Measurements from ENCODE around the gene COL6A1.

COL6A1 gene

DNA sequence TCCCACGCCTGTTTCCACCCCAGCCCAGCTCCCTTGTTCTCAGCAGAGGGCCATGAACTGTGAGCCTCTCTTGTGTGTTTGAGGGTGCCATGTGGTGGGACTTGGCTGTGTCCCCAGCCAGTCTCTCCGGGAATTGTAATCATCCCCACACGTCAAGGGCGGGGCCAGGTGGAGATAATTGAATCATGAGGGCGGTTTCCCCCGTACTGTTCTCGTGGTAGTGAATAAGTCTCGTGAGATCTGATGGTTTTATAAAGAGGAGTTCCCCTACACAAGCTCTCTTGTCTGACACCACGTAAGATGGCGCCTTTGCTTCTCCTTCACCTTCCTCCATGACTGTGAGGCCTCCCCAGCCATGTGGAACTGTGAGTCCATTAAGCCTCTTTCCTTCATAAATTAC lies 59.1 kb downstream of the COL6A1 start:
- Histone ChIP-seq H3K9ac (ENCODE audit: low read length) (no peak overlapping the region), H3K23ac (ENCODE audit: low read length) (no peak overlapping the region), H4K91ac (ENCODE audit: low read depth, low read length) (no peak overlapping the region), H4K12ac (ENCODE audit: low read depth, low read length) (no peak overlapping the region), H3K79me1 (ENCODE audit: low read length) (no peaks in the 10 kb centered on the region), H3K27me3 (ENCODE audit: insufficient read depth, low read length) (no peaks in the 10 kb centered on the region), H3K14ac (ENCODE audit: low read length) (no peak overlapping the region), H3K9me3 (ENCODE audit: insufficient read depth, low read depth, low read length) (no peaks in the 10 kb centered on the region), H3K4me1 (ENCODE audit: control insufficient read depth in 1 of 2, insufficient read depth in 2 of 2, low read length in 2 of 2) (no peaks in the 10 kb centered on the region), H3K4ac (ENCODE audit: low read depth, low read length) (no peak overlapping the region), H3K79me2 (ENCODE audit: control insufficient read depth, insufficient read depth, low read length, poor library complexity) (no peaks in the 10 kb centered on the region), H3K27ac (ENCODE audit: low read depth, low read length) (no peak overlapping the region), H2BK120ac (ENCODE audit: insufficient read depth, low read length, poor library complexity) (no peak overlapping the region), H2BK5ac (ENCODE audit: low read depth, low read length, poor library complexity) (no peak overlapping the region), H2AK5ac (ENCODE audit: low read length) (no peak overlapping the region), H2BK12ac (ENCODE audit: low read length) (no peak overlapping the region), H4K8ac (ENCODE audit: low read depth, low read length) (no peak overlapping the region), H3K4me2 (ENCODE audit: low read length) (no peak overlapping the region), H3K36me3 (ENCODE audit: control insufficient read depth in 1 of 2, insufficient read depth in 2 of 2, low read length in 2 of 2) (no peaks in the 10 kb centered on the region), H2AFZ (ENCODE audit: insufficient read depth, low read length, poor library complexity) (no peak overlapping the region), H3K4me3 (ENCODE audit: low read depth, low read length) (no peak overlapping the region), H3K18ac (ENCODE audit: low read length) (no peak overlapping the region)
- WGBS (ENCODE audit: extremely low coverage, insufficient coverage, insufficient read length), result no CpG with 5 or more reads among the region's 10 CpGs
- no peak for DNase-seq

DNA sequence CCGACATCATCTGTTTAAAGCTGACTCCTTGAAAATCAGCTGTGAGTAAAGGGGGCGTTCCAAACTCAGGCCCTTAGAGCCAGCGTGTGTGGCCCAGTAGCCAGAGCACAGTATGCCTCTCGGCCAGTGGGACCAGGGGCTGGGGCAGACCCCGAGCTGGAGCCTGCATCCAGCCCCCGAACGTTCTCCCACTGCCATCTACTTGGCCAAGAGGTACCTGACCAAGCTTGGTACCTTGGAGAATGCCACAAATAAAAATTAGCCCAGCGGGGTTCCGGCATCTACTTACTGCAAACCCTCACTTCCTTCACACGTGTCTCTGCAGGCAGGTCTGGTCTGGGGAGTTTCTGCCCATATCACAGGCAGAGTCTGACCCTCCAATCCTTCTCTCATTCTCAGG lies 59.6 kb downstream of the COL6A1 start:
- H3K4me2 ChIP-seq (ENCODE audit: low read length), result no peak overlapping the region
- H3K23ac ChIP-seq (ENCODE audit: low read length), result no peak overlapping the region
- no peak for DNase-seq
- H3K4me3 ChIP-seq (ENCODE audit: low read depth, low read length), result no peak overlapping the region
- H3K4me1 ChIP-seq (ENCODE audit: control insufficient read depth in 1 of 2, insufficient read depth in 2 of 2, low read length in 2 of 2), result no peaks in the 10 kb centered on the region
- H3K79me2 ChIP-seq (ENCODE audit: control insufficient read depth, insufficient read depth, low read length, poor library complexity), result no peaks in the 10 kb centered on the region
- no peaks in the 10 kb centered on the region for H3K27me3 ChIP-seq (ENCODE audit: insufficient read depth, low read length)
- H4K8ac ChIP-seq (ENCODE audit: low read depth, low read length), result no peak overlapping the region
- H3K18ac ChIP-seq (ENCODE audit: low read length), result no peak overlapping the region
- H4K12ac ChIP-seq (ENCODE audit: low read depth, low read length), result no peak overlapping the region
- H2BK120ac ChIP-seq (ENCODE audit: insufficient read depth, low read length, poor library complexity), result no peak overlapping the region
- H2BK5ac ChIP-seq (ENCODE audit: low read depth, low read length, poor library complexity), result no peak overlapping the region
- no peaks in the 10 kb centered on the region for H3K79me1 ChIP-seq (ENCODE audit: low read length)
- H3K9ac ChIP-seq (ENCODE audit: low read length), result no peak overlapping the region
- no peak overlapping the region for H2BK12ac ChIP-seq (ENCODE audit: low read length)
- H3K14ac ChIP-seq (ENCODE audit: low read length), result no peak overlapping the region
- H4K91ac ChIP-seq (ENCODE audit: low read depth, low read length), result no peak overlapping the region
- WGBS (ENCODE audit: extremely low coverage, insufficient coverage, insufficient read length), result no CpG with 5 or more reads among the region's 10 CpGs
- H3K27ac ChIP-seq (ENCODE audit: low read depth, low read length), result no peak overlapping the region
- no peak overlapping the region for H2AFZ ChIP-seq (ENCODE audit: insufficient read depth, low read length, poor library complexity)
- H2AK5ac ChIP-seq (ENCODE audit: low read length), result no peak overlapping the region
- H3K36me3 ChIP-seq (ENCODE audit: control insufficient read depth in 1 of 2, insufficient read depth in 2 of 2, low read length in 2 of 2), result no peaks in the 10 kb centered on the region
- H3K4ac ChIP-seq (ENCODE audit: low read depth, low read length), result no peak overlapping the region
- H3K9me3 ChIP-seq (ENCODE audit: insufficient read depth, low read depth, low read length), result no peaks in the 10 kb centered on the region

DNA sequence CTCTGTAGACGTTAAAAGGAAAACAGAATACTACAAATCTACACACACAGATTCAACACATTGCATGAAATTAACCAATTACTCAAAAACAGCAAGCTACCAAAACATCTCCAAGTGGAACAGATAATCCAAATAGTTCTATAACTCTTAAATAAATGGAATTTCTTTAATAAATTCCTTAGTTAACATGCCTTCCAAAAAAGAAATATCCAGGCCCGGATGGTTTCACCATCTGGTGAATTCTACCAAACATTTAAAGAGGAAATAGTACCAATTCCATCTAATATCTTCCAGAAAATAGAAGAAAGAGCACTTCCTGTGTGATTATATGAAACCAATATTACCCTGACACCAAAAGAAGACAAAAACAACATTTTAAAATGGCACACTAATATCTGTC lies 63.6 kb downstream of the COL6A1 start:
- H4K8ac ChIP-seq (ENCODE audit: low read depth, low read length), result no peak overlapping the region
- H2AK5ac ChIP-seq (ENCODE audit: low read length), result no peak overlapping the region
- DNase-seq, result no peak
- H4K91ac ChIP-seq (ENCODE audit: low read depth, low read length), result no peak overlapping the region
- H2BK12ac ChIP-seq (ENCODE audit: low read length), result no peak overlapping the region
- H3K9ac ChIP-seq (ENCODE audit: low read length), result no peak overlapping the region
- H3K79me1 ChIP-seq (ENCODE audit: low read length), result no peaks in the 10 kb centered on the region
- WGBS (ENCODE audit: extremely low coverage, insufficient coverage, insufficient read length), result no CpG with 5 or more reads among the region's 2 CpGs
- H2AFZ ChIP-seq (ENCODE audit: insufficient read depth, low read length, poor library complexity), result no peak overlapping the region
- no peaks in the 10 kb centered on the region for H3K36me3 ChIP-seq (ENCODE audit: control insufficient read depth in 1 of 2, insufficient read depth in 2 of 2, low read length in 2 of 2)
- no peak overlapping the region for H2BK5ac ChIP-seq (ENCODE audit: low read depth, low read length, poor library complexity)
- no peak overlapping the region for H3K4ac ChIP-seq (ENCODE audit: low read depth, low read length)
- no peak overlapping the region for H3K27ac ChIP-seq (ENCODE audit: low read depth, low read length)
- H3K18ac ChIP-seq (ENCODE audit: low read length), result no peak overlapping the region
- no peak overlapping the region for H4K12ac ChIP-seq (ENCODE audit: low read depth, low read length)
- no peak overlapping the region for H3K14ac ChIP-seq (ENCODE audit: low read length)
- no peak overlapping the region for H3K4me2 ChIP-seq (ENCODE audit: low read length)
- H3K4me3 ChIP-seq (ENCODE audit: low read depth, low read length), result no peak overlapping the region
- H3K4me1 ChIP-seq (ENCODE audit: control insufficient read depth in 1 of 2, insufficient read depth in 2 of 2, low read length in 2 of 2), result peaks cover 2 to 10% of the 10 kb centered on the region in 2 experiments
- H2BK120ac ChIP-seq (ENCODE audit: insufficient read depth, low read length, poor library complexity), result no peak overlapping the region
- no peak overlapping the region for H3K23ac ChIP-seq (ENCODE audit: low read length)
- no peaks in the 10 kb centered on the region for H3K27me3 ChIP-seq (ENCODE audit: insufficient read depth, low read length)
- H3K9me3 ChIP-seq (ENCODE audit: insufficient read depth, low read depth, low read length), result no peaks in the 10 kb centered on the region
- no peaks in the 10 kb centered on the region for H3K79me2 ChIP-seq (ENCODE audit: control insufficient read depth, insufficient read depth, low read length, poor library complexity)

GRCh38 chr21:46046471-46046870 lies 64.9 kb downstream of the COL6A1 start:
- H3K27ac ChIP-seq (ENCODE audit: low read depth, low read length), result no peak overlapping the region
- no peak overlapping the region for H2BK5ac ChIP-seq (ENCODE audit: low read depth, low read length, poor library complexity)
- no peak overlapping the region for H2AK5ac ChIP-seq (ENCODE audit: low read length)
- no peak overlapping the region for H4K8ac ChIP-seq (ENCODE audit: low read depth, low read length)
- no peaks in the 10 kb centered on the region for H3K9me3 ChIP-seq (ENCODE audit: insufficient read depth, low read depth, low read length)
- no peak overlapping the region for H3K4me2 ChIP-seq (ENCODE audit: low read length)
- H4K91ac ChIP-seq (ENCODE audit: low read depth, low read length), result no peak overlapping the region
- WGBS (ENCODE audit: extremely low coverage, insufficient coverage, insufficient read length), result no CpG with 5 or more reads among the region's 12 CpGs
- H3K4ac ChIP-seq (ENCODE audit: low read depth, low read length), result no peak overlapping the region
- H3K79me2 ChIP-seq (ENCODE audit: control insufficient read depth, insufficient read depth, low read length, poor library complexity), result no peaks in the 10 kb centered on the region
- H4K12ac ChIP-seq (ENCODE audit: low read depth, low read length), result no peak overlapping the region
- H3K27me3 ChIP-seq (ENCODE audit: insufficient read depth, low read length), result no peaks in the 10 kb centered on the region
- no peak overlapping the region for H3K4me3 ChIP-seq (ENCODE audit: low read depth, low read length)
- DNase-seq, result peak in 1 of 2 donors; percentile 22
- H3K4me1 ChIP-seq (ENCODE audit: control insufficient read depth in 1 of 2, insufficient read depth in 2 of 2, low read length in 2 of 2), result peaks cover 2 to 10% of the 10 kb centered on the region in 2 experiments
- H2BK12ac ChIP-seq (ENCODE audit: low read length), result no peak overlapping the region
- no peak overlapping the region for H2BK120ac ChIP-seq (ENCODE audit: insufficient read depth, low read length, poor library complexity)
- no peak overlapping the region for H3K14ac ChIP-seq (ENCODE audit: low read length)
- H3K18ac ChIP-seq (ENCODE audit: low read length), result no peak overlapping the region
- no peak overlapping the region for H2AFZ ChIP-seq (ENCODE audit: insufficient read depth, low read length, poor library complexity)
- H3K23ac ChIP-seq (ENCODE audit: low read length), result no peak overlapping the region
- H3K9ac ChIP-seq (ENCODE audit: low read length), result no peak overlapping the region
- H3K79me1 ChIP-seq (ENCODE audit: low read length), result no peaks in the 10 kb centered on the region
- H3K36me3 ChIP-seq (ENCODE audit: control insufficient read depth in 1 of 2, insufficient read depth in 2 of 2, low read length in 2 of 2), result no peaks in the 10 kb centered on the region

Data from trophoblast cell (in vitro differentiated cells and primary cell).